GM19468 (cell line): ENCODE results near the gene ARHGEF28.
A peak's percentile ranks its signal among the peaks of the same experiment; 100 is the strongest.

Experiments
- ATAC-seq: cut with Tn5 transposase; IDR thresholded peaks from one replicate; pipeline ENCODE4 v1.9.1; 2021; ENCODE audit warnings: mild to moderate bottlenecking, moderate library complexity, moderate number of reproducible peaks; ENCODE audit not compliant: unreplicated experiment; ENCODE audit errors: extremely low read depth

The ARHGEF28 gene

GRCh38 chr5:73883646-73884045 lies 257.6 kb downstream of the ARHGEF28 start:
- no peak for ATAC-seq

- ATAC-seq, result no peak
These were observed 261.7 kb downstream of the ARHGEF28 start for GRCh38 chr5:73887688-73888087.

GRCh38 chr5:73890569-73890968 lies 264.6 kb downstream of the ARHGEF28 start:
- ATAC-seq, result no peak

GRCh38 chr5:73892218-73892617 lies 266.2 kb downstream of the ARHGEF28 start:
- ATAC-seq, result no peak

GRCh38 chr5:73892806-73893205 lies 266.8 kb downstream of the ARHGEF28 start:
- no peak for ATAC-seq

- no peak for ATAC-seq
These were observed 267.8 kb downstream of the ARHGEF28 start for GRCh38 chr5:73893813-73894212.

GRCh38 chr5:73894860-73895259 lies 268.9 kb downstream of the ARHGEF28 start:
- no peak for ATAC-seq

- no peak for ATAC-seq
These were observed 269.5 kb downstream of the ARHGEF28 start for GRCh38 chr5:73895471-73895870.

- ATAC-seq, result no peak
These were observed 270.1 kb downstream of the ARHGEF28 start for GRCh38 chr5:73896097-73896496.

- ATAC-seq, result no peak
These were observed 270.7 kb downstream of the ARHGEF28 start for GRCh38 chr5:73896668-73897067.

GRCh38 chr5:73897893-73898292 lies 271.9 kb downstream of the ARHGEF28 start:
- no peak for ATAC-seq

GRCh38 chr5:73899055-73899454 lies 273.1 kb downstream of the ARHGEF28 start:
- ATAC-seq, result peak; percentile 66

GRCh38 chr5:73899916-73900315 lies 273.9 kb downstream of the ARHGEF28 start:
- no peak for ATAC-seq

GRCh38 chr5:73900566-73900965 lies 274.6 kb downstream of the ARHGEF28 start:
- ATAC-seq, result no peak

- no peak for ATAC-seq
These were observed 275.0 kb downstream of the ARHGEF28 start for GRCh38 chr5:73901043-73901442.

- no peak for ATAC-seq
These were observed 275.5 kb downstream of the ARHGEF28 start for GRCh38 chr5:73901455-73901854.

- ATAC-seq, result no peak
These were observed 276.5 kb downstream of the ARHGEF28 start for GRCh38 chr5:73902327-73903051.

- ATAC-seq, result no peak
These were observed 277.2 kb downstream of the ARHGEF28 start for GRCh38 chr5:73903169-73903568.

GRCh38 chr5:73906277-73906676 lies 280.3 kb downstream of the ARHGEF28 start:
- no peak for ATAC-seq

- ATAC-seq, result no peak
These were observed 281.2 kb downstream of the ARHGEF28 start for GRCh38 chr5:73907164-73907563.

GRCh38 chr5:73908395-73908794 lies 282.4 kb downstream of the ARHGEF28 start:
- no peak for ATAC-seq

GRCh38 chr5:73908846-73909245 lies 282.9 kb downstream of the ARHGEF28 start:
- no peak for ATAC-seq
